Measurements from ENCODE around the gene SH3RF3. TPM values are rescaled to one million over a fixed set of nuclear protein-coding genes. Genes with fewer than 3 reads are reported as not detected.

SH3RF3 gene
- total RNA-seq, 1 experiment from 2014 or later = not detected

DNA sequence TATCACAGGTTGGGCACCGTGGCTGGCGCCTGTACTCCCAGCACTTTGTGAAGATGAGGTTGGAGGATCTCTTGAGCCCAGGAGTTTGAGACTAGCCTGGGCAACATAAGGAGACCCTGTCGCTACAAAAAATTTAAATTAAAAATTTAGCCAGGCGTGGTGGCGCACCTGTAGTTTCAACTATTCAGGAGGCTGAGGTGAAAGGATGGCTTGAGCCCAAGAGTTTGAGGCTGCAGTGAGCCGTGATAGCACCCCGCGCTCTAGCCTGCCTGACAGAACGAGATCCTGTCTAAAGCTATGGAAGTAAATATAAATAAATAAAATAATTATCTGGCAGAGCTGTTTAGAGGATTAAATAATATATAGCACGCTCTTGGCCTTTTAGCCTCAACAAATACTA lies 1.4 kb upstream of the SH3RF3 start:
- Histone ChIP-seq H3K9ac (ENCODE audit: low read length) (no peak overlapping the region), H3K4me1 (ENCODE audit: control insufficient read depth in 1 of 2, insufficient read depth in 2 of 2, low read length in 2 of 2) (peaks cover 12 to 17% of the 10 kb centered on the region in 2 experiments; a peak in 3 of 4 replicates), H2AFZ (ENCODE audit: low read depth, low read length, poor library complexity, severe bottlenecking) (no peak overlapping the region), H3K4me2 (ENCODE audit: low read length) (no peak overlapping the region), H3K4me3 (replicated peaks in 1 of 2; ENCODE audit: low read depth in 1 of 2, low read length in 2 of 2) (no peak overlapping the region), H3K27ac (ENCODE audit: low read depth, low read length) (no peak overlapping the region), H3K9me2 (ENCODE audit: insufficient read depth) (no peaks in the 10 kb centered on the region), H3K9me3 (ENCODE audit: control insufficient read depth in 1 of 2, insufficient read depth in 1 of 2, low read depth in 1 of 2, low read length in 2 of 2) (no peaks in the 10 kb centered on the region), H3K27me3 (ENCODE audit: insufficient read depth, low read length) (peaks cover 8% of the 10 kb centered on the region; the same call in 1 of the 2 replicates), H4K20me1 (ENCODE audit: insufficient read depth) (no peaks in the 10 kb centered on the region), H3K79me2 (ENCODE audit: insufficient read depth, low read length) (no peaks in the 10 kb centered on the region), H3K36me3 (ENCODE audit: control insufficient read depth in 1 of 2, insufficient read depth in 2 of 2, low read length in 2 of 2) (no peaks in the 10 kb centered on the region)
- CTCF ChIA-PET = interaction anchor here (0.7 to 2.1 kb wide), 2 partner anchors 81 to 382 kb away, joined by 3 to 19 read pairs; no protein-coding TSS in a partner anchor
- no peak for ATAC-seq
- RAD21 ChIA-PET (ENCODE audit: low non-redundant PET in 1 of 2, low total read pairs in 2 of 2, uncharacterized antibody in 2 of 2, unreplicated experiment in 2 of 2) = interaction anchor here in 1 of 2 experiments (0.7 kb wide), 1 partner anchor 383 kb away, joined by 4 read pairs; no protein-coding TSS in a partner anchor
- TF ChIP-seq POLR2AphosphoS5 (IDR thresholded peaks at IDR 0.05; ENCODE audit: low read depth, low read length) = no peak
- no peak for TF ChIP-seq EZH2phosphoT487 (IDR thresholded peaks at IDR 0.05; ENCODE audit: borderline replicate concordance)
- no peak for TF ChIP-seq SP1 (IDR thresholded peaks at IDR 0.05; ENCODE audit: low read depth)
- TF ChIP-seq, protein P1, sequence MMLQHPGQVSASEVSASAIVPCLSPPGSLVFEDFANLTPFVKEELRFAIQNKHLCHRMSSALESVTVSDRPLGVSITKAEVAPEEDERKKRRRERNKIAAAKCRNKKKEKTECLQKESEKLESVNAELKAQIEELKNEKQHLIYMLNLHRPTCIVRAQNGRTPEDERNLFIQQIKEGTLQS (IDR thresholded peaks at IDR 0.05) = no peak
- no peak for TF ChIP-seq TCF7L2 (IDR thresholded peaks at IDR 0.05; ENCODE audit: borderline replicate concordance, extremely low read depth, insufficient read depth, insufficient read length)
- TF ChIP-seq FOSL1 (IDR thresholded peaks at IDR 0.05; ENCODE audit: low read depth) = no peak
- TF ChIP-seq, protein P2, sequence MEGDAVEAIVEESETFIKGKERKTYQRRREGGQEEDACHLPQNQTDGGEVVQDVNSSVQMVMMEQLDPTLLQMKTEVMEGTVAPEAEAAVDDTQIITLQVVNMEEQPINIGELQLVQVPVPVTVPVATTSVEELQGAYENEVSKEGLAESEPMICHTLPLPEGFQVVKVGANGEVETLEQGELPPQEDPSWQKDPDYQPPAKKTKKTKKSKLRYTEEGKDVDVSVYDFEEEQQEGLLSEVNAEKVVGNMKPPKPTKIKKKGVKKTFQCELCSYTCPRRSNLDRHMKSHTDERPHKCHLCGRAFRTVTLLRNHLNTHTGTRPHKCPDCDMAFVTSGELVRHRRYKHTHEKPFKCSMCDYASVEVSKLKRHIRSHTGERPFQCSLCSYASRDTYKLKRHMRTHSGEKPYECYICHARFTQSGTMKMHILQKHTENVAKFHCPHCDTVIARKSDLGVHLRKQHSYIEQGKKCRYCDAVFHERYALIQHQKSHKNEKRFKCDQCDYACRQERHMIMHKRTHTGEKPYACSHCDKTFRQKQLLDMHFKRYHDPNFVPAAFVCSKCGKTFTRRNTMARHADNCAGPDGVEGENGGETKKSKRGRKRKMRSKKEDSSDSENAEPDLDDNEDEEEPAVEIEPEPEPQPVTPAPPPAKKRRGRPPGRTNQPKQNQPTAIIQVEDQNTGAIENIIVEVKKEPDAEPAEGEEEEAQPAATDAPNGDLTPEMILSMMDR (IDR thresholded peaks at IDR 0.05 in 2 of 3, conservative IDR thresholded peaks at IDR 0.05 in 1 of 3; ENCODE audit: borderline replicate concordance in 1 of 3, insufficient read depth in 1 of 3, low read depth in 2 of 3, low read length in 2 of 3) = no peak
- no peak for TF ChIP-seq ZFX (IDR thresholded peaks at IDR 0.05)
- TF ChIP-seq ELF1 (IDR thresholded peaks at IDR 0.05; ENCODE audit: borderline replicate concordance, low read depth) = no peak
- TF ChIP-seq EGR1 (IDR thresholded peaks at IDR 0.05; ENCODE audit: low read depth) = no peak
- TF ChIP-seq, protein P3, sequence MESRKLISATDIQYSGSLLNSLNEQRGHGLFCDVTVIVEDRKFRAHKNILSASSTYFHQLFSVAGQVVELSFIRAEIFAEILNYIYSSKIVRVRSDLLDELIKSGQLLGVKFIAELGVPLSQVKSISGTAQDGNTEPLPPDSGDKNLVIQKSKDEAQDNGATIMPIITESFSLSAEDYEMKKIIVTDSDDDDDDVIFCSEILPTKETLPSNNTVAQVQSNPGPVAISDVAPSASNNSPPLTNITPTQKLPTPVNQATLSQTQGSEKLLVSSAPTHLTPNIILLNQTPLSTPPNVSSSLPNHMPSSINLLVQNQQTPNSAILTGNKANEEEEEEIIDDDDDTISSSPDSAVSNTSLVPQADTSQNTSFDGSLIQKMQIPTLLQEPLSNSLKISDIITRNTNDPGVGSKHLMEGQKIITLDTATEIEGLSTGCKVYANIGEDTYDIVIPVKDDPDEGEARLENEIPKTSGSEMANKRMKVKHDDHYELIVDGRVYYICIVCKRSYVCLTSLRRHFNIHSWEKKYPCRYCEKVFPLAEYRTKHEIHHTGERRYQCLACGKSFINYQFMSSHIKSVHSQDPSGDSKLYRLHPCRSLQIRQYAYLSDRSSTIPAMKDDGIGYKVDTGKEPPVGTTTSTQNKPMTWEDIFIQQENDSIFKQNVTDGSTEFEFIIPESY (IDR thresholded peaks at IDR 0.05; ENCODE audit: extremely low read depth, insufficient replicate concordance, low read length) = no peak
- TF ChIP-seq JUND (IDR thresholded peaks at IDR 0.05) = no peak
- TF ChIP-seq ZNF274 (IDR thresholded peaks at IDR 0.05; ENCODE audit: low read depth, low read length) = no peak
- no peak for TF ChIP-seq CEBPB (IDR thresholded peaks at IDR 0.05; ENCODE audit: low read depth)
- TF ChIP-seq EZH2 (IDR thresholded peaks at IDR 0.05) = no peak
- TF ChIP-seq CBX3 (IDR thresholded peaks at IDR 0.05; ENCODE audit: low read depth) = no peak
- BruUV-seq (replicated peaks) = no TSS peak
- intact Hi-C loops (cut with micrococcal nuclease) = no loop called here
- no peak for DNase-seq (ENCODE audit: low read depth, low spot score)
- POLR2A ChIA-PET = no interaction called here

Data from HCT116 (cell line).